A673 (cell line): ENCODE measurements around the gene TMPRSS11A. TPM values are rescaled to one million over a fixed set of nuclear protein-coding genes. Genes with fewer than 3 reads are reported as not detected.

ENCODE experiments used
- BruUV-seq: library from RNA; stranded (reverse); fragments of 400-500 nt; replicated peaks from 2 replicates; lab custom pipeline; 2021; lab: Mats Ljungman, UMichigan
- CTCF ChIA-PET: fragments of 300-600 bp; sonication (Branson Sonifier 250); formaldehyde crosslinking; loops from one replicate; lab custom pipeline; 2022; ENCODE audit warnings: antibody characterized with exemption; lab: Charles Lee
- POLR2A ChIA-PET: fragments of 300-600 bp; sonication (Branson Sonifier 250); formaldehyde crosslinking; loops from one replicate; lab custom pipeline; 2022; ENCODE audit warnings: antibody characterized with exemption; ENCODE audit not compliant: low non-redundant PET; lab: Charles Lee
- DNase-seq: peaks from one replicate; pipeline ENCODE4 v3.0.0-alpha.2; 2015; ENCODE audit warnings: low spot score
- H3K27ac ChIP-seq: fragments of 200-600 bp; sonication (generic); 2 replicates; pipeline ENCODE4 v1.5.1; 2016; ENCODE audit warnings: mixed run types, low read depth, mild to moderate bottlenecking, mixed read lengths, antibody characterized with exemption, low read length; ENCODE audit not compliant: poor library complexity, severe bottlenecking
- H3K27me3 ChIP-seq: fragments of 200-600 bp; sonication (generic); replicated peaks from 2 replicates; pipeline ENCODE4 v1.6.1; 2017; ENCODE audit warnings: mixed run types, low read depth, mild to moderate bottlenecking, mixed read lengths, antibody characterized with exemption, low read length; ENCODE audit not compliant: insufficient read depth, poor library complexity
- H3K36me3 ChIP-seq: fragments of 200-600 bp; sonication (generic); 2 replicates; pipeline ENCODE4 v1.6.1; 2016; ENCODE audit warnings: mixed run types, mild to moderate bottlenecking, mixed read lengths, antibody characterized with exemption, low read length; ENCODE audit not compliant: insufficient read depth, poor library complexity, severe bottlenecking
- H3K4me1 ChIP-seq: fragments of 200-600 bp; sonication (generic); 2 replicates; pipeline ENCODE4 v1.6.1; 2017; ENCODE audit warnings: mixed run types, mild to moderate bottlenecking, mixed read lengths, antibody characterized with exemption, low read length; ENCODE audit not compliant: insufficient read depth, poor library complexity, severe bottlenecking
- H3K4me3 ChIP-seq: fragments of 200-600 bp; sonication (generic); 2 replicates; pipeline ENCODE4 v1.5.1; 2016; ENCODE audit warnings: low read depth, mixed run types, mild to moderate bottlenecking, mixed read lengths, low read length; ENCODE audit not compliant: poor library complexity, severe bottlenecking
- H3K9me3 ChIP-seq: fragments of 200-600 bp; sonication (generic); 2 replicates; pipeline ENCODE4 v1.6.1; 2016; ENCODE audit warnings: mixed run types, low read depth, mild to moderate bottlenecking, mixed read lengths, antibody characterized with exemption, low read length; ENCODE audit not compliant: poor library complexity, severe bottlenecking
- CTCF ChIP-seq: fragments of 300-800, 200-600 bp; sonication (generic); conservative IDR thresholded peaks from 2 replicates; pipeline ENCODE4 v1.5.1; 2017; ENCODE audit warnings: low read depth, mild to moderate bottlenecking, antibody characterized with exemption, low read length, moderate library complexity, mixed read lengths
- EZH2 ChIP-seq: fragments of 200-600 bp; sonication (generic); IDR thresholded peaks from 2 replicates; pipeline ENCODE4 v1.6.1; 2017; ENCODE audit warnings: borderline replicate concordance, low read depth, mild to moderate bottlenecking, mixed read lengths, antibody characterized with exemption, low read length; ENCODE audit not compliant: poor library complexity, severe bottlenecking
- intact Hi-C: fragments of 100-400 bp; cut with micrococcal nuclease; formaldehyde crosslinking; loops from one replicate; pipeline ENCODE4 v1.10.0; 2022; ENCODE audit not compliant: unreplicated experiment
- total RNA-seq: library from RNA; stranded (reverse); gene quantifications from 2 replicates; pipeline ENCODE4 v1.2.3, GENCODE V29; 2021

TMPRSS11A gene
- total RNA-seq, 1 experiment from 2014 or later = not detected

DNA sequence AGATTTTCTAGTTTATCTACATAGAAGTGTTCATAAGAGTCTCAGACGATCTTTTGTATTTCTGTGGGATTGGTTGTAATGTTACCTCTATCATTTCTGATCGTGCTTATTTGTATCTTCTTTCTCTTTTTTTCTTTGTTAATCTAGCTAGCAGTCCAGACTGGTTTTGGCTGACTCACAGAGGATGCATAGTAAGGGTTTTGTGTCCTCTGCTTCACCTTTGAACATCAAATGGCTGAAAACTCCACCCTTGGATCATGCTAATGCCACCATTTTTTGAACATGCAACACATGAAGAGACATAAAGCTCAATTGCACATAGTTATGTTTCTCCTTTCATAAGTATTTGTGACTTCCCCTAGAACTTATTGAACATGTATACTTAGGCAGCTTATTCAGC, 22.8 kb downstream of the TMPRSS11A start:
- Histone ChIP-seq H3K27ac (no peak overlapping the region), H3K27me3 (no peaks in the 10 kb centered on the region), H3K4me1 (no peaks in the 10 kb centered on the region), H3K9me3 (no peaks in the 10 kb centered on the region), H3K36me3 (no peaks in the 10 kb centered on the region), H3K4me3 (no peak overlapping the region)
- no TSS peak for BruUV-seq
- intact Hi-C loops = no loop called here
- ChIA-PET POLR2A (no interaction called here), CTCF (no interaction called here)
- DNase-seq = no peak
- TF ChIP-seq CTCF (no peak), EZH2 (no peak)

DNA sequence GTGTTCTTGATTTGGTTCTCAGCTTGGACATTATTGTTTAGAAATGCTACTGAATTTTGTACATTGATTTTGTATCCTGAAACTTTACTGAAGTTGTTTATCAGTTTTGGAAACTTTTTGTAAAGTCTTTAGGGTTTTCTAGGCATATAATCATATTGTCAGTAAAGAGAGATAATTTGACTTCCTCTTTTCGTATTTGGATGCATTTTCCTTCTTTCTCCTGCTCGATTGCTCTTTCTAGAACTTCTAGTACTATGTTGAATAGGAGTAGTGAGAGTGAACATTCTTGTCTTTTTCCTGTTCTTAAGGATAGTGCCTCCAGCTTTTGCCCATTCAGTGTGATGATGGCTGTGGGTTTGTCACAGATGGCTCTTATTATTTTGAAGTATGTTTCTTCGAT, 24.1 kb downstream of the TMPRSS11A start:
- no TSS peak for BruUV-seq

GRCh38 chr4:67935888-67936287, 27.4 kb downstream of the TMPRSS11A start:
- intact Hi-C loops = no loop called here
- Histone ChIP-seq H3K27me3 (no peaks in the 10 kb centered on the region), H3K4me1 (no peaks in the 10 kb centered on the region), H3K27ac (no peak overlapping the region), H3K36me3 (no peaks in the 10 kb centered on the region), H3K9me3 (no peaks in the 10 kb centered on the region), H3K4me3 (no peak overlapping the region)
- no peak for DNase-seq
- POLR2A ChIA-PET = no interaction called here
- no TSS peak for BruUV-seq
- TF ChIP-seq EZH2 = no peak
- no peak for TF ChIP-seq CTCF
- CTCF ChIA-PET = no interaction called here

More for the DNA sequence above, 24.1 kb downstream of the TMPRSS11A start:
- no peaks in the 10 kb centered on the region for H3K9me3 ChIP-seq
- CTCF ChIA-PET = no interaction called here
- no peaks in the 10 kb centered on the region for H3K4me1 ChIP-seq
- H3K4me3 ChIP-seq = no peak overlapping the region
- POLR2A ChIA-PET = no interaction called here
- no peak for DNase-seq
- intact Hi-C loops = no loop called here
- TF ChIP-seq EZH2 (no peak), CTCF (no peak)
- H3K36me3 ChIP-seq = no peaks in the 10 kb centered on the region
- no peaks in the 10 kb centered on the region for H3K27me3 ChIP-seq
- no peak overlapping the region for H3K27ac ChIP-seq
